Osteoblast (primary cell): Measurements from ENCODE around the gene ENOX1. TPM values are rescaled to one million over a fixed set of nuclear protein-coding genes. Genes with fewer than 3 reads are reported as not detected.

Experiments
- DNase-seq: peaks from one replicate; pipeline ENCODE4 v3.0.0; 2011; ENCODE audit warnings: low spot score, mixed read lengths; ENCODE audit not compliant: insufficient read length; ENCODE audit errors: missing footprints
- H2AFZ ChIP-seq: 2 replicates; pipeline ENCODE4 v1.6.0; 2011; ENCODE audit warnings: mild to moderate bottlenecking, low read length
- H3K27ac ChIP-seq: 2 replicates; pipeline ENCODE4 v1.5.1; 2011; ENCODE audit warnings: mild to moderate bottlenecking, low read depth, low read length, moderate library complexity
- H3K27me3 ChIP-seq: 2 replicates; pipeline ENCODE4 v1.6.0; 2012; ENCODE audit warnings: mild to moderate bottlenecking, control low read depth, inconsistent platforms, low read length, moderate library complexity; ENCODE audit not compliant: insufficient read depth
- H3K36me3 ChIP-seq: 2 replicates; pipeline ENCODE4 v1.5.1; 2011; ENCODE audit warnings: mild to moderate bottlenecking, low read length, control low read depth, moderate library complexity; ENCODE audit not compliant: insufficient read depth
- H3K4me1 ChIP-seq: 2 replicates; pipeline ENCODE4 v1.5.1; 2011; ENCODE audit warnings: mild to moderate bottlenecking, low read length, control low read depth, moderate library complexity; ENCODE audit not compliant: insufficient read depth
- H3K4me2 ChIP-seq: 2 replicates; pipeline ENCODE4 v1.6.0; 2011; ENCODE audit warnings: mild to moderate bottlenecking, low read length; ENCODE audit not compliant: insufficient read depth
- H3K4me3 ChIP-seq: fragments of 200-600 bp; sonication (generic); 3 replicates; pipeline ENCODE4 v1.5.1; 2012; ENCODE audit warnings: mild to moderate bottlenecking, low read length, inconsistent platforms; ENCODE audit not compliant: insufficient read depth
- H3K79me2 ChIP-seq: 2 replicates; pipeline ENCODE4 v1.6.0; 2012; ENCODE audit warnings: mild to moderate bottlenecking, low read length, control low read depth, inconsistent platforms; ENCODE audit not compliant: insufficient read depth
- H3K9me3 ChIP-seq: 2 replicates; pipeline ENCODE4 v1.5.1; 2011; ENCODE audit warnings: low read depth, low read length, control low read depth
- H4K20me1 ChIP-seq: 2 replicates; pipeline ENCODE4 v1.6.0; 2012; ENCODE audit warnings: mild to moderate bottlenecking, low read length, control low read depth; ENCODE audit not compliant: insufficient read depth
- CTCF ChIP-seq: IDR thresholded peaks from 2 replicates; pipeline ENCODE4 v1.5.1; 2011; ENCODE audit warnings: mild to moderate bottlenecking, low read depth, low read length, moderate library complexity; ENCODE audit errors: extremely low read depth
- total RNA-seq: library from RNA; depleted of rRNA; stranded (reverse); fragments of >200 nt; gene quantifications from 2 replicates; pipeline ENCODE4 v1.2.3, GENCODE V29; 2012

ENOX1 gene
- total RNA-seq, 1 donor: 5.4 TPM

- Histone ChIP-seq H3K4me2 (no peak overlapping the region), H3K4me1 (no peaks in the 10 kb centered on the region), H3K9me3 (no peaks in the 10 kb centered on the region), H4K20me1 (no peaks in the 10 kb centered on the region), H3K79me2 (no peaks in the 10 kb centered on the region), H3K4me3 (no peak overlapping the region), H3K27ac (no peak overlapping the region), H2AFZ (no peak overlapping the region), H3K27me3 (no peaks in the 10 kb centered on the region), H3K36me3 (no peaks in the 10 kb centered on the region)
- DNase-seq: no peak
- TF ChIP-seq CTCF: no peak
Measured at GRCh38 chr13:43755844-43756243, 30.9 kb downstream of the ENOX1 start.

DNA sequence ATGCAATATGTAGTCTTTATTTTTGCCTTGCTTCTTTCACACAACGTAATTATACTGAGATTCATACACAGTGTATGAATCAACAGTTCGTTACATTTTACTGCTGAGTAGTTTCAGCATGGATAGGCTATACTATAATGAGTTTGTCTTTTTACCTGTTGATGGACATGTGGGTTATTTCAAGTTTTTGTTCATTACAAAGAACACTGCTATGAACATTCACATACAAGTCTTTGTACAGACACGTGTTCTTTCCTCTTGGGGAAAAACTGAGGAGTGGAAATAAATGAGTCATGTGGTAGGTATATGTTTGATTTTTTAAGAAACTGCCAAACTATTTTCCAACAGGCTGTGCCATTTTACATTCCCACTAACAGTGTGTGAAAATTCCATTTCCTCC, 35.1 kb downstream of the ENOX1 start:
- no peaks in the 10 kb centered on the region for H3K27me3 ChIP-seq
- H3K36me3 ChIP-seq: no peaks in the 10 kb centered on the region
- H3K27ac ChIP-seq: no peak overlapping the region
- no peaks in the 10 kb centered on the region for H3K9me3 ChIP-seq
- H3K79me2 ChIP-seq: no peaks in the 10 kb centered on the region
- H2AFZ ChIP-seq: no peak overlapping the region
- DNase-seq: no peak
- no peak overlapping the region for H3K4me3 ChIP-seq
- no peaks in the 10 kb centered on the region for H4K20me1 ChIP-seq
- H3K4me2 ChIP-seq: no peak overlapping the region
- no peaks in the 10 kb centered on the region for H3K4me1 ChIP-seq
- no peak for TF ChIP-seq CTCF

GRCh38 chr13:43749503-43749902, 37.3 kb downstream of the ENOX1 start:
- no peak for TF ChIP-seq CTCF
- H3K36me3 ChIP-seq: no peaks in the 10 kb centered on the region
- no peak overlapping the region for H3K4me2 ChIP-seq
- H3K4me1 ChIP-seq: no peaks in the 10 kb centered on the region
- no peak overlapping the region for H2AFZ ChIP-seq
- DNase-seq: no peak
- H3K79me2 ChIP-seq: no peaks in the 10 kb centered on the region
- H3K4me3 ChIP-seq: no peak overlapping the region
- H3K27ac ChIP-seq: no peak overlapping the region
- no peaks in the 10 kb centered on the region for H3K27me3 ChIP-seq
- H4K20me1 ChIP-seq: no peaks in the 10 kb centered on the region
- H3K9me3 ChIP-seq: no peaks in the 10 kb centered on the region

- Histone ChIP-seq H4K20me1 (no peaks in the 10 kb centered on the region), H3K4me3 (no peak overlapping the region), H3K27ac (no peak overlapping the region), H3K36me3 (no peaks in the 10 kb centered on the region), H3K79me2 (no peaks in the 10 kb centered on the region), H3K27me3 (no peaks in the 10 kb centered on the region), H3K9me3 (no peaks in the 10 kb centered on the region), H3K4me2 (no peak overlapping the region), H3K4me1 (no peaks in the 10 kb centered on the region), H2AFZ (no peak overlapping the region)
- no peak for DNase-seq
- TF ChIP-seq CTCF: no peak
Measured at GRCh38 chr13:43744261-43745031, 42.3 kb downstream of the ENOX1 start.
